Bronchial epithelial cell (primary cell): Measurements from ENCODE around the gene CLDN16. TPM values are rescaled to one million over a fixed set of nuclear protein-coding genes. Genes with fewer than 3 reads are reported as not detected.

Source experiments
- DNase-seq: peaks from one replicate; pipeline ENCODE4 v3.0.0-alpha.2; 2010; ENCODE audit warnings: low read depth
- FAIRE-seq: peaks from 2 replicates; lab custom pipeline; 2011; peaks lifted over from hg19 to GRCh38; lab: Jason Lieb, UNC
- H3K27me3 ChIP-seq: 2 replicates; pipeline ENCODE4 v1.5.1; 2011; ENCODE audit warnings: low read length; ENCODE audit not compliant: control insufficient read depth, insufficient read depth
- H3K36me3 ChIP-seq: 2 replicates; pipeline ENCODE4 v1.5.1; 2011; ENCODE audit warnings: low read length; ENCODE audit not compliant: control insufficient read depth, insufficient read depth
- H3K4me3 ChIP-seq: 2 replicates; pipeline ENCODE4 v1.5.1; 2011; ENCODE audit warnings: mild to moderate bottlenecking, low read depth, low read length, control low read depth
- total RNA-seq: library from RNA; depleted of rRNA; stranded (reverse); fragments of >200 nt; gene quantifications from 2 replicates; pipeline ENCODE4 v1.2.1, GENCODE V29; 2014
- TF ChIP-seq, protein P1 (sequence below): IDR thresholded peaks from 2 replicates; pipeline ENCODE4 v1.5.1; 2011; ENCODE audit warnings: mild to moderate bottlenecking, moderate library complexity, low read length, control low read depth, inconsistent platforms; ENCODE audit not compliant: insufficient read depth, severe bottlenecking

Gene CLDN16, protein sequence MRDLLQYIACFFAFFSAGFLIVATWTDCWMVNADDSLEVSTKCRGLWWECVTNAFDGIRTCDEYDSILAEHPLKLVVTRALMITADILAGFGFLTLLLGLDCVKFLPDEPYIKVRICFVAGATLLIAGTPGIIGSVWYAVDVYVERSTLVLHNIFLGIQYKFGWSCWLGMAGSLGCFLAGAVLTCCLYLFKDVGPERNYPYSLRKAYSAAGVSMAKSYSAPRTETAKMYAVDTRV
- total RNA-seq = 0.26 and 0.51 TPM in 2 replicates

DNA sequence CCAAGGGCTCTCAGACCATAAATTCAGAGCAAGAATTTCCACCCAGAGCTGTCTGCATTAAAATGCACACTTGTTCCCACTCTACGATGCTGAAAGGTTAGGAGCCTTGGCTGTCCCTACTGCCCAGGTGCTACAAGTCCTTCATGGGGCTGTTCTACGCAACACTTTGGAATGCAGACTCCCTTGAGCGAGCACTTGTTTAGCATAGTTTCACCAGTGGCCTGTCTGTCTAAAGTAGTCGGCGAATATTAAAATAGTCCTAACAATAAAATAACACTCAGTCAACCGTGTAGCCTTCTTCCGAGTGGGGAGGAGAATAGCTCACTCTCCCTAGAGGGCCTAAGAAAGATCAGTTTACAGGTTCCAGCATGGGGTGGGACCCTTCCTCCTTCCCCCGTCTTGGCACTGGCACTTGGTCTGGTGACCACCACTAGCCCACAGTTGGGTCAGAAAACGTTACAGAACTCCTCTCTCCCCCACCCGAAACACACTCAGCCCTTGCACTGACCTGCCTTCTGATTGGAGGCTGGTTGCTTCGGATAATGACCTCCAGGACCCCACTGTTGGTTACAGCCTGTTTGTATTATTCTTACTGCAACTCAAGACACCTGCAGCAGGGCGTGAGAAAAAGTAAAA, at the start of gene CLDN16:
CLDN16 (plus strand) TSS at position 586 of the 636 bp plus-strand sequence. CDS start 167 bp downstream, outside the sequence.
- FAIRE-seq = no peak
- TF ChIP-seq, protein P1, sequence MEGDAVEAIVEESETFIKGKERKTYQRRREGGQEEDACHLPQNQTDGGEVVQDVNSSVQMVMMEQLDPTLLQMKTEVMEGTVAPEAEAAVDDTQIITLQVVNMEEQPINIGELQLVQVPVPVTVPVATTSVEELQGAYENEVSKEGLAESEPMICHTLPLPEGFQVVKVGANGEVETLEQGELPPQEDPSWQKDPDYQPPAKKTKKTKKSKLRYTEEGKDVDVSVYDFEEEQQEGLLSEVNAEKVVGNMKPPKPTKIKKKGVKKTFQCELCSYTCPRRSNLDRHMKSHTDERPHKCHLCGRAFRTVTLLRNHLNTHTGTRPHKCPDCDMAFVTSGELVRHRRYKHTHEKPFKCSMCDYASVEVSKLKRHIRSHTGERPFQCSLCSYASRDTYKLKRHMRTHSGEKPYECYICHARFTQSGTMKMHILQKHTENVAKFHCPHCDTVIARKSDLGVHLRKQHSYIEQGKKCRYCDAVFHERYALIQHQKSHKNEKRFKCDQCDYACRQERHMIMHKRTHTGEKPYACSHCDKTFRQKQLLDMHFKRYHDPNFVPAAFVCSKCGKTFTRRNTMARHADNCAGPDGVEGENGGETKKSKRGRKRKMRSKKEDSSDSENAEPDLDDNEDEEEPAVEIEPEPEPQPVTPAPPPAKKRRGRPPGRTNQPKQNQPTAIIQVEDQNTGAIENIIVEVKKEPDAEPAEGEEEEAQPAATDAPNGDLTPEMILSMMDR = no peak
- Histone ChIP-seq H3K4me3 (no peak within 1 kb of the TSS), H3K27me3 (no peaks in the 10 kb centered on the region), H3K36me3 (no peaks in the 10 kb centered on the region)
- no peak for DNase-seq

DNA sequence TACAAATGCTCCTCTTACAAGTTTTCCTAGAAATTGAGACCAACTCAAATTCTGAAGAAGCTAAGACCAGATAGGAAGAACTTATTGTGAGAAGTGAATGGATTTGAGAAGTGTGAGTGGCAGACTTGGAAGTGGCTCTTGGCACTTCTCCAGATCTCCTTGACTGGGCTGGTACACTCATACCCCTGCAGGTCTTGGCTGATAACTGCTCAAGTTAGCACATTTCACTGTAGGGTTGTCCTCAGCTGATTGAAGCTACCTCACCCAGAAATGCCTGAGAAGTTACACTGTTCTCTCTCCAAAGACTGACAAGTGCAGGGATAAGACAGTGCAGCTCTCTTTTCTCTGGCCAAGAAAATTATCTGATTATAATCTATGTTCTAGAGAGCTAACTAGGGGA, 49.2 kb upstream of the CLDN16 start:
- TF ChIP-seq, protein P1 = no peak
- Histone ChIP-seq H3K36me3 (no peaks in the 10 kb centered on the region), H3K27me3 (no peaks in the 10 kb centered on the region), H3K4me3 (no peak overlapping the region)
- FAIRE-seq = no peak
- DNase-seq = peak; percentile 98

DNA sequence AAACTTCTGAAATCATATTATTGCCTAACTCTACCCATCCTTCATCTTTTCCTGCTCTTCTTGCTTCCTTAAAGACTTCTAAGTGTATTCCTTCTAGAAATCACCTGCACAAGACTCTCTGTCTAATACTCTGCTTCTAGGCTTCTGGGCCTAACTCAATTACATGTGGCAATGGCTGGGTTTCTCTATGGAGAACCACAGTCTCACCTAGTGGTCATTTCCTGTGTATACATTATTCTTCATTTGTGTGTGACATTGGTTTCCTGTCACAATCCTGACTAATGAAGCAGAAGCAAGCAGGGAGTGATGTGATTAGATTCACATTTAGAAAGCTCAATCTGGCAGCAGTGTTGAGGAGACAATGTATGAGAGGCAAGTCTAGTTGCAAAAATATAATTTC, 48.8 kb upstream of the CLDN16 start:
- Histone ChIP-seq H3K27me3 (no peaks in the 10 kb centered on the region), H3K4me3 (no peak overlapping the region), H3K36me3 (no peaks in the 10 kb centered on the region)
- DNase-seq = peak; percentile 91
- TF ChIP-seq, protein P1 = peak; percentile 43
- no peak for FAIRE-seq

DNA sequence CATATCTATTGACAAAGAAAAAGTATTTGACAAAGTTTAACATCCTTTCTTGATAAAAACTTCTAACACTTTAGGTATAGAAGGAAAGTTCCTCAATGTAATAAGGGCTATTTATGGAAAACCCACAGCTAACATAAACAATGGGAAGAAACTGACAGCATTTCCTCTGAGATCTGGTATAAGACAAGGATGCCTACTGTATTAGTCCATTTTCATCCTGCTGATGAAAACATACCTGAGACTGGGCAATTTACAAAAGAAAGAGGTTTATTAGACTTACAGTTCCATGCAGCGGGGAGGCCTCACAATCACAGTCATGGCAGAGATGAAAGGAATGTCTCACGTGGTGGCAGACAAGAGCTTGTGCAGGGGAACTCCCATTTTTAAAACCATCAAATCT, 47.9 kb upstream of the CLDN16 start:
- Histone ChIP-seq H3K4me3 (no peak overlapping the region), H3K27me3 (no peaks in the 10 kb centered on the region), H3K36me3 (no peaks in the 10 kb centered on the region)
- DNase-seq (no peak), FAIRE-seq (no peak)
- TF ChIP-seq, protein P1 = no peak

DNA sequence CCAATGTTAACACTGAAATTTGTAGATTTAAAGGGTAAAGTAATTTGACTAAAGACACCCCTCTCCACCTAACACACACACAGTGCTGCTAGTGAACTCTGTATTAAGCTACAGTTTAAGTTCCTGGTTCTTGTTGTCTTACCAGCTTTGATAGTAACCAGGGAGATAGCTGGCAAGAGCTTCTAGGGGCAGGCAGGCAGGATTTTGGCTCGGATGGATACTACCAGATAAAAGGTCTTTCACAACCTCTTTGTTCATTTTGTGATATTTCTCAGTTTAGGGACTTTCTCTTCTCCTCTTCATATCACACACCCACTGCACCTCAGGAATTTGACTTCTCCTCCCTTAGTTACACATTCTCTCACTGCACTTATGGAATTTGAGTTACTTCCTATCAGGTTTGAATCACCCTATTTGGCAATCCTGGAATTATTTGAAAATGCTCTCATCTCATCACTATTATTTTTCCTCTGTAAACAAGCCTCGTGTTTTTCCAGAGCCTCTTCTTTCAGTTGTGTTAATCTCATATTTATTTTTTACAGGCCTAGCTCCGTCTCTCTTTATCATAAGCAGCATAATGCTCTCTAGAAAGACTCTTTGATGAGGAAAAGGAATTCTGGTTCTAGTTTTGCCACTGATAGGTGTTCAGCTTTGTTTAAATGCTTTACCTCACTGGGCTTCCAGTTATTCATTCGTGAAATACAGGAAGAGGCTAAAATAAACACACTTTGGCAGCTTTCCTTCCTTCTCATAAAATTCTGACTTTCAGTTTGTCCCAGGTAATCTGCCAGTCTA, 42.7 kb upstream of the CLDN16 start:
- H3K36me3 ChIP-seq = no peaks in the 10 kb centered on the region
- no peak for FAIRE-seq
- peak; percentile 99 for DNase-seq

More for the DNA sequence above, 42.7 kb upstream of the CLDN16 start:
- H3K4me3 ChIP-seq = no peak overlapping the region
- TF ChIP-seq, protein P1 = no peak
- no peaks in the 10 kb centered on the region for H3K27me3 ChIP-seq
